CD4-positive, alpha-beta T cell (primary cell): ENCODE measurements around the gene CNDP2. TPM values are rescaled to one million over a fixed set of nuclear protein-coding genes. Genes with fewer than 3 reads are reported as not detected.

Experiments
- ATAC-seq: fragments of 200-7000 bp; cut with Tn5 transposase; one replicate; pipeline ENCODE4 v1.10.0; 2022; ENCODE audit warnings: mild to moderate bottlenecking; ENCODE audit not compliant: poor library complexity
- CTCF ChIA-PET: fragments of 350-600 bp; sonication (Branson Sonifier 250); formaldehyde crosslinking; loops from one replicate; lab custom pipeline; 2021; ENCODE audit warnings: antibody characterized with exemption, inconsistent platforms; lab: Charles Lee
- POLR2A ChIA-PET: fragments of 350-600 bp; sonication (Branson Sonifier 250); formaldehyde crosslinking; loops from one replicate; lab custom pipeline; 2021; ENCODE audit warnings: antibody characterized with exemption, inconsistent platforms; lab: Charles Lee
- DNase-seq, 14 experiments: peaks; one replicate each; pipeline ENCODE4 v3.0.0-alpha.2; 2013 to 2020; ENCODE audit warnings: mixed read lengths in 2 of 14
- H3K27ac ChIP-seq, 2 donors: one replicate each; pipeline versions ENCODE4 v1.5.1 to v1.7.0; 2013; ENCODE audit warnings: low read length in 2 of 2, low read depth in 1 of 2, mild to moderate bottlenecking in 1 of 2
- H3K27me3 ChIP-seq, 2 experiments: 1 replicate in 1 of 2; 2 replicates in 1 of 2; pipeline versions ENCODE4 v1.6.1 to v1.7.0; 2013; ENCODE audit warnings: low read length in 2 of 2, control low read depth in 1 of 2, mild to moderate bottlenecking in 1 of 2, moderate library complexity in 1 of 2; ENCODE audit not compliant: insufficient read depth in 2 of 2, control insufficient read depth in 1 of 2
- H3K36me3 ChIP-seq: one replicate; pipeline ENCODE4 v1.6.1; 2013; ENCODE audit warnings: low read length, control low read depth; ENCODE audit not compliant: insufficient read depth
- H3K4me1 ChIP-seq: one replicate; pipeline ENCODE4 v1.6.1; 2013; ENCODE audit warnings: low read length, control low read depth; ENCODE audit not compliant: insufficient read depth
- H3K4me3 ChIP-seq: one replicate; pipeline ENCODE4 v1.5.1; 2013; ENCODE audit warnings: mild to moderate bottlenecking, low read length, moderate library complexity
- H3K9me3 ChIP-seq, 2 experiments: 1 replicate in 1 of 2; 2 replicates in 1 of 2; pipeline versions ENCODE4 v1.6.1 to v1.7.0; 2013; ENCODE audit warnings: low read length in 2 of 2, mild to moderate bottlenecking in 2 of 2, control low read depth in 1 of 2, moderate library complexity in 1 of 2; ENCODE audit not compliant: control insufficient read depth in 1 of 2, insufficient read depth in 1 of 2
- H3K27ac Mint-ChIP-seq: one replicate; pipeline ENCODE4 v1.8.0; 2020; ENCODE audit warnings: mixed read lengths
- H3K27me3 Mint-ChIP-seq: one replicate; pipeline ENCODE4 v1.8.0; 2021; ENCODE audit warnings: mixed read lengths
- H3K36me3 Mint-ChIP-seq: one replicate; pipeline ENCODE4 v1.8.0; 2021; ENCODE audit warnings: low read depth, mixed read lengths
- H3K4me1 Mint-ChIP-seq: one replicate; pipeline ENCODE4 v1.8.0; 2021; ENCODE audit warnings: low read depth, mixed read lengths
- H3K4me3 Mint-ChIP-seq: one replicate; pipeline ENCODE4 v1.8.0; 2020; ENCODE audit warnings: mild to moderate bottlenecking, mixed read lengths
- H3K9me3 Mint-ChIP-seq: one replicate; pipeline ENCODE4 v1.8.0; 2020; ENCODE audit warnings: mixed read lengths
- CTCF ChIP-seq: fragments of 200-600 bp; IDR thresholded peaks from one replicate; pipeline ENCODE4 v1.8.0; 2022; ENCODE audit warnings: antibody characterized with exemption, mild to moderate bottlenecking
- intact Hi-C, 2 experiments: fragments of 100-400 bp; cut with DNase I in 1 of 2; cut with micrococcal nuclease in 1 of 2; formaldehyde crosslinking; loops; one replicate each; pipeline versions ENCODE4 v1.15.1 to v1.9.0; 2023 to 2025; cut with DNase I, micrococcal nuclease
- total RNA-seq, 174 experiments: library from RNA in 2 of 174; stranded (reverse) in 2 of 174; gene quantifications; one replicate each; pipeline ENCODE4 v1.2.3 and lab custom pipeline; 2021 to 2026

The CNDP2 gene
- total RNA-seq, 2 experiments from 2014 or later, result 75.5 to 75.7 TPM

DNA sequence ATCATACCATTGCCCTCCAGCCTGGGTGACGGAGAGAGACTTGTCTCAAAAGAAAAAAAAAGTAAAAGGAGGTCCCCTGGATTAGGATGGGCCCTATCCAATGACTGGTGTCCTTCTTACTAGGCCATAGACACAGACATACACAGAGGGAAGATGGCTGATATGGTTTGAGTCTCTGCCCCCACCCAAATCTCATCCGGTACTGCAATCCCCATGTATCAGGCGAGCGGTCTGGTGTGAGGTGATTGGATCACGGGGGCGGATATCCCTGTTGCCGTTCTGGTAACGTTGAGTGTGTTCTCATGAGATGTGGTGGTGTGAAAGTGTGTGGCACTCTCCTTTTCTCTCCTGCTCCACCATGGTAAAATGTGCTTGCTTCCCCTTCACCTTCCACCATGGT, 7.8 kb upstream of the CNDP2 start:
- CTCF ChIA-PET, result interaction anchor here (0.6 kb wide), 1 partner anchor 84 kb away, joined by 3 read pairs; no protein-coding TSS in a partner anchor
- Histone ChIP-seq H3K9me3 (peaks cover 0 to 4% of the 10 kb centered on the region in 2 experiments), H3K36me3 (no peaks in the 10 kb centered on the region), H3K4me1 (peaks cover 10% of the 10 kb centered on the region), H3K27me3 (no peaks in the 10 kb centered on the region), H3K4me3 (no peak overlapping the region), H3K27ac (no peak overlapping the region)
- DNase-seq, result no peak
- intact Hi-C loops, result no loop called here
- Mint-ChIP-seq H3K4me1 (peaks cover 16% of the 10 kb centered on the region), H3K27ac (no peak overlapping the region), H3K27me3 (no peaks in the 10 kb centered on the region), H3K36me3 (no peaks in the 10 kb centered on the region), H3K9me3 (no peaks in the 10 kb centered on the region), H3K4me3 (no peak overlapping the region)
- POLR2A ChIA-PET, result no interaction called here
- ATAC-seq, result no peak
- TF ChIP-seq CTCF, result no peak

DNA sequence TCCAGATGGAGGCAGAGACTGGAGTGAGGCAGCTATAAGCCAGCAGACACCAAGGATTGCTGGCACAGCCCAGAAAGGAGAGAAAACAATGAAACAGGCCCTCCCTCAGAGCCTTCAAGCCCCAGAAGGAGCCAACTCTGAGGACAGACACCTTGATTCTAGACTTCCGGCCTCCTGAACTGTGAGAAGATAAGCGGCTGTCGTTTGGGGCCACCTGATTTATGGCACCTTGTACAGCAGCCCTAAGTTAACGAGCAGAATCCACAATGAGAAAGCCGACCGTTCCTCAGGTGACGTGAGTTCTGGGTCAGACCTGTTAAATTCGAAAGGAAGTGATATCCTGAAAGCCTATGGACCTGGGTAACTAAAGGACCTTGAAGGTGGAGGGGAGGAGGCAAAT, 7.3 kb upstream of the CNDP2 start:
- H3K27ac ChIP-seq, result no peak overlapping the region
- H3K4me3 ChIP-seq, result no peak overlapping the region
- ChIA-PET POLR2A (no interaction called here), CTCF (interaction anchor here (1.8 kb wide), 1 partner anchor 135 kb away, joined by 7 read pairs; no protein-coding TSS in a partner anchor)
- peaks cover 0 to 4% of the 10 kb centered on the region in 2 experiments for H3K9me3 ChIP-seq
- DNase-seq (no peak), ATAC-seq (no peak)
- Mint-ChIP-seq H3K27ac (no peak overlapping the region), H3K4me1 (peaks cover 21% of the 10 kb centered on the region), H3K9me3 (no peaks in the 10 kb centered on the region), H3K36me3 (no peaks in the 10 kb centered on the region), H3K4me3 (no peak overlapping the region), H3K27me3 (no peaks in the 10 kb centered on the region)
- no peaks in the 10 kb centered on the region for H3K36me3 ChIP-seq
- H3K4me1 ChIP-seq, result peaks cover 10% of the 10 kb centered on the region
- TF ChIP-seq CTCF, result no peak
- intact Hi-C loops, result no loop called here
- no peaks in the 10 kb centered on the region for H3K27me3 ChIP-seq

DNA sequence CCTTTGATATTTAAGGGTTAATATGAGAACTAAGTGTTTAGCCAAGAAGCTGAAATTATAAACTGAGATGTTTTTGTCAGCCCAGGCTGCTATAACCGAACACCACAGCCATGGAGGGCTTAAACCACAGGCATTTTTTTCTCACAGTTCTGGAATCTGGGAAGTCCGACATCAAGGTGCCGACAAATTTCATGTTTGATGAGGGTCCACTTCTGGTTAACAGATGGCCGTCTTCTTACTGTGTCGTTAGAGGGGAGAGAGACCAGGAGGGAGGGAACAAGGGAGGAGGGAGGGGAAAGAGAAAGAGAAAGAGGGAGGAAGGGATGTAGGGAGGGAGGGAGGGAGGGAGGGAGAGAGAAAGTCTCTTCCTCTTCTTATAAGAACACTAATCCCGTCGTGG, 6.5 kb upstream of the CNDP2 start:
- Histone ChIP-seq H3K4me1 (peaks cover 8% of the 10 kb centered on the region), H3K27ac (no peak overlapping the region), H3K4me3 (no peak overlapping the region), H3K36me3 (no peaks in the 10 kb centered on the region), H3K27me3 (no peaks in the 10 kb centered on the region), H3K9me3 (peaks cover 0 to 4% of the 10 kb centered on the region in 2 experiments)
- intact Hi-C loops, result loop anchor here in 1 of 2 experiments (10.0 kb wide), 1 partner anchor 1995 kb away; no protein-coding TSS in a partner anchor
- no peak for TF ChIP-seq CTCF
- no peaks in the 10 kb centered on the region for H3K36me3 Mint-ChIP-seq
- ATAC-seq (no peak), DNase-seq (no peak)
- peaks cover 23% of the 10 kb centered on the region for H3K4me1 Mint-ChIP-seq
- H3K9me3 Mint-ChIP-seq, result no peaks in the 10 kb centered on the region
- POLR2A ChIA-PET, result interaction anchor here (0.6 to 1.5 kb wide), 2 partner anchors 114 to 116 kb away, joined by 3 to 5 read pairs; no protein-coding TSS in a partner anchor
- CTCF ChIA-PET, result interaction anchor here (1.8 kb wide), 1 partner anchor 136 kb away, joined by 7 read pairs; no protein-coding TSS in a partner anchor
- no peaks in the 10 kb centered on the region for H3K27me3 Mint-ChIP-seq
- H3K4me3 Mint-ChIP-seq, result no peak overlapping the region
- no peak overlapping the region for H3K27ac Mint-ChIP-seq
